SU-DHL-6 (cell line): Measurements from ENCODE around the gene DCTN1.

Experiments used
- H2AFZ ChIP-seq: fragments of 200-600 bp; sonication (generic); 2 replicates; pipeline ENCODE4 v1.6.1; 2014; ENCODE audit warnings: low read depth, mild to moderate bottlenecking, moderate library complexity, mixed read lengths, antibody characterized with exemption, low read length; ENCODE audit not compliant: severe bottlenecking
- H3F3A ChIP-seq: fragments of 200-600 bp; shearing (Covaris generic); 2 replicates; pipeline ENCODE4 v1.6.0; 2016; ENCODE audit warnings: antibody characterized with exemption, mild to moderate bottlenecking; ENCODE audit not compliant: insufficient read depth
- H3K27ac ChIP-seq: fragments of 200-600 bp; sonication (generic); 2 replicates; pipeline ENCODE4 v1.5.1; 2016; ENCODE audit warnings: low read depth, mild to moderate bottlenecking, low read length, moderate library complexity, mixed read lengths
- H3K27me3 ChIP-seq: fragments of 200-600 bp; sonication (generic), shearing (Covaris generic); 2 replicates; pipeline ENCODE4 v1.6.0; 2014; ENCODE audit warnings: mild to moderate bottlenecking, low read length
- H3K36me3 ChIP-seq: fragments of 200-600 bp; sonication (generic); 2 replicates; pipeline ENCODE4 v1.6.1; 2014; ENCODE audit warnings: mild to moderate bottlenecking, low read length, mixed read lengths
- H3K4me2 ChIP-seq: fragments of 300-600, 200-600 bp; shearing (Covaris generic), sonication (generic); 2 replicates; pipeline ENCODE4 v1.6.0; 2014; ENCODE audit warnings: low read length, low read depth, mild to moderate bottlenecking; ENCODE audit not compliant: poor library complexity, severe bottlenecking
- H3K4me3 ChIP-seq: fragments of 200-600 bp; sonication (generic); 2 replicates; pipeline ENCODE4 v1.5.1; 2014; ENCODE audit warnings: antibody characterized with exemption, low read length, mild to moderate bottlenecking, mixed read lengths; ENCODE audit not compliant: insufficient read depth, poor library complexity, severe bottlenecking
- H3K79me2 ChIP-seq: fragments of 200-600 bp; sonication (generic); 2 replicates; pipeline ENCODE4 v1.6.1; 2014; ENCODE audit warnings: mild to moderate bottlenecking, low read length, moderate library complexity; ENCODE audit not compliant: insufficient read depth
- H3K9ac ChIP-seq: fragments of 200-600 bp; sonication (generic); 2 replicates; pipeline ENCODE4 v1.7.0; 2014; ENCODE audit warnings: mild to moderate bottlenecking, low read length
- H3K9me2 ChIP-seq: fragments of 200-600 bp; sonication (generic); replicated peaks from 2 replicates; pipeline ENCODE4 v1.6.1; 2014; ENCODE audit warnings: low read length; ENCODE audit not compliant: insufficient read depth
- H3K9me3 ChIP-seq: fragments of 200-600 bp; sonication (generic); 2 replicates; pipeline ENCODE4 v1.6.1; 2014; ENCODE audit warnings: low read length, mixed read lengths; ENCODE audit not compliant: insufficient read depth
- H4K20me1 ChIP-seq: fragments of 200-600 bp; sonication (generic); 2 replicates; pipeline ENCODE4 v1.6.1; 2014; ENCODE audit warnings: low read depth, mild to moderate bottlenecking, antibody characterized with exemption, low read length, moderate library complexity, mixed read lengths
- EZH2phosphoT487 ChIP-seq: fragments of 200-600 bp; sonication (generic), shearing (Covaris generic); conservative IDR thresholded peaks from 2 replicates; pipeline ENCODE4 v1.6.1; 2018; ENCODE audit warnings: mild to moderate bottlenecking, antibody characterized with exemption, low read length, moderate library complexity, mixed read lengths
- TF ChIP-seq, protein P1 (sequence below): fragments of 200-600 bp; sonication (generic); IDR thresholded peaks from one replicate; pipeline ENCODE4 v1.5.1; 2017; ENCODE audit warnings: antibody characterized with exemption, mild to moderate bottlenecking, low read length, moderate library complexity; ENCODE audit not compliant: insufficient read depth, poor library complexity, severe bottlenecking

Gene DCTN1

DNA sequence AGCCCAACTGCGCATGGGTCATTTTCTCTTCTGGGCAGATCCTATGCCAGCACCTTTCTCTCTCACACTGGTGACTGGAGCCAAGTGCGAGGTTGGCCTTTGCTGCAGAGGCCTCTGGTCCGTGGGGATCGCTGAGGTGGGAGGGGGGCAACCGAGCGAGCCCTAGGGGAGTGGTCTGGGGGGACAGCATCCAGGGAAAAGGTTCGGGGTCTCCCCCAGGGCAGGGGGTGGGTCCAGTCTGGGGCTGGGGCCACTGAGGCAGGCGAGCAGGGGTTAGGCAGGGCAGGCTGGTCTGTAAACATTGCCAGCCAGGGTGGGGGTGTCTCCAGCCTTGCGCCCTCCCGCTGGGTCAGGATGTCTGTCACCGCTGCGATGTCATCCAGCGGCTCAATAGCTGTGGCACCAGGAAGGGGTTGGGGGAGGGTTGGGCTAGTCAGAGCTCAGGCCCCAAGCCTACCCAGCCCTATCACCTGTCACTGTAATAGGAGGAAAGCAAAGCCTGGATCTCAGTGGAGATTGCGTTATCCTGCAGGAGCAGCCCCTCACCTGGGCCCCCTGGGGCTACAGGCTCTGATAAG lies 46.2 kb upstream of the DCTN1 start:
- H2AFZ ChIP-seq: no peak overlapping the region
- H3K9me2 ChIP-seq: no peaks in the 10 kb centered on the region
- H3F3A ChIP-seq: no peaks in the 10 kb centered on the region
- H3K27ac ChIP-seq: no peak overlapping the region
- H3K9ac ChIP-seq: no peak overlapping the region
- H3K79me2 ChIP-seq: no peaks in the 10 kb centered on the region
- no peaks in the 10 kb centered on the region for H4K20me1 ChIP-seq
- H3K36me3 ChIP-seq: no peaks in the 10 kb centered on the region
- no peaks in the 10 kb centered on the region for H3K27me3 ChIP-seq
- no peak overlapping the region for H3K4me3 ChIP-seq
- no peak overlapping the region for H3K4me2 ChIP-seq
- no peaks in the 10 kb centered on the region for H3K9me3 ChIP-seq
- no peak for TF ChIP-seq EZH2phosphoT487
- TF ChIP-seq, protein P1, sequence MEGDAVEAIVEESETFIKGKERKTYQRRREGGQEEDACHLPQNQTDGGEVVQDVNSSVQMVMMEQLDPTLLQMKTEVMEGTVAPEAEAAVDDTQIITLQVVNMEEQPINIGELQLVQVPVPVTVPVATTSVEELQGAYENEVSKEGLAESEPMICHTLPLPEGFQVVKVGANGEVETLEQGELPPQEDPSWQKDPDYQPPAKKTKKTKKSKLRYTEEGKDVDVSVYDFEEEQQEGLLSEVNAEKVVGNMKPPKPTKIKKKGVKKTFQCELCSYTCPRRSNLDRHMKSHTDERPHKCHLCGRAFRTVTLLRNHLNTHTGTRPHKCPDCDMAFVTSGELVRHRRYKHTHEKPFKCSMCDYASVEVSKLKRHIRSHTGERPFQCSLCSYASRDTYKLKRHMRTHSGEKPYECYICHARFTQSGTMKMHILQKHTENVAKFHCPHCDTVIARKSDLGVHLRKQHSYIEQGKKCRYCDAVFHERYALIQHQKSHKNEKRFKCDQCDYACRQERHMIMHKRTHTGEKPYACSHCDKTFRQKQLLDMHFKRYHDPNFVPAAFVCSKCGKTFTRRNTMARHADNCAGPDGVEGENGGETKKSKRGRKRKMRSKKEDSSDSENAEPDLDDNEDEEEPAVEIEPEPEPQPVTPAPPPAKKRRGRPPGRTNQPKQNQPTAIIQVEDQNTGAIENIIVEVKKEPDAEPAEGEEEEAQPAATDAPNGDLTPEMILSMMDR: no peak

DNA sequence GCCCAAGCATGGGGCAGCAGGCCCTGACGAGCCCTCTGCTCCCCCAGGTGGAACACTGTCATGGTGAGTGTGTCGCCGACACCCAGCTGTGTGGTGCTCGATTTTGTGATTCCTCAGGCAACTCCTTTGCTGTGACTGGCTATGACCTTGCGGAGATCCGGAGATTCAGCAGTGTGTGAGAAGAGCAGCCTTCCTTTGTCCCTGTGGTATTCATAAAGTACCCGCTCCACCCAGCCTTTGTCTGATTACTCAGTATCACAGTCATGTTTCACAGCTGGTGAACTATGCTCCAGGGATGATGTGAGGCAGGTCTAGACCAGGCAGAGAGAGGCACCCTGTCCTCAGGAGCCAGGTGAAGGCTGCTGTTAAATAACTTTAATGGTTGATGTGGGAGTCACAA lies 45.4 kb upstream of the DCTN1 start:
- no peak overlapping the region for H2AFZ ChIP-seq
- no peaks in the 10 kb centered on the region for H3F3A ChIP-seq
- H3K27me3 ChIP-seq: no peaks in the 10 kb centered on the region
- no peaks in the 10 kb centered on the region for H3K9me3 ChIP-seq
- H3K9ac ChIP-seq: no peak overlapping the region
- no peaks in the 10 kb centered on the region for H3K79me2 ChIP-seq
- no peak overlapping the region for H3K27ac ChIP-seq
- H4K20me1 ChIP-seq: no peaks in the 10 kb centered on the region
- TF ChIP-seq EZH2phosphoT487: no peak
- no peaks in the 10 kb centered on the region for H3K36me3 ChIP-seq
- H3K9me2 ChIP-seq: no peaks in the 10 kb centered on the region
- H3K4me2 ChIP-seq: no peak overlapping the region
- no peak overlapping the region for H3K4me3 ChIP-seq

DNA sequence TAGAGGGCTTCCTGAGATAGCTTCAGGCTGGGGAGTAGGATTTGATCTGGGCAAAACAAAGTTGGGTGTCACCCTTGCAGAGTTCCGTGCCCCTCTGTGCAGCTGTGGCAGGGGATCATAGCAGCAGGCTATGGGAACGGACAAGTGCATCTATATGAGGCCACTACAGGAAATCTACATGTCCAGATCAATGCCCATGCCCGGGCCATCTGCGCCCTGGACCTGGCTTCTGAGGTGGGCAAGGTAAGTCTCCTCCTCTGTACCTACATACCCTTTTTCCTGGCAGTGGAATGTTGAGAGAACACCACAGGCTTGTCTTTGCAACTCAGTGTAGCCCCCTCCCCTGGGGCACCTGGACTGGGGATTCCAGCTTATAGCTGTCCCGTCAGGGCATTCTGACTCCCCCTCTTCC lies 44.9 kb upstream of the DCTN1 start:
- no peaks in the 10 kb centered on the region for H3K36me3 ChIP-seq
- no peak overlapping the region for H3K27ac ChIP-seq
- H3K79me2 ChIP-seq: no peaks in the 10 kb centered on the region
- no peak overlapping the region for H3K4me3 ChIP-seq
- no peak overlapping the region for H3K4me2 ChIP-seq
- H4K20me1 ChIP-seq: no peaks in the 10 kb centered on the region
- no peaks in the 10 kb centered on the region for H3K27me3 ChIP-seq
- no peaks in the 10 kb centered on the region for H3K9me2 ChIP-seq
- H3K9me3 ChIP-seq: no peaks in the 10 kb centered on the region
- no peak overlapping the region for H2AFZ ChIP-seq
- no peak for TF ChIP-seq EZH2phosphoT487
- TF ChIP-seq, protein P1: no peak
- no peaks in the 10 kb centered on the region for H3F3A ChIP-seq
- H3K9ac ChIP-seq: no peak overlapping the region

DNA sequence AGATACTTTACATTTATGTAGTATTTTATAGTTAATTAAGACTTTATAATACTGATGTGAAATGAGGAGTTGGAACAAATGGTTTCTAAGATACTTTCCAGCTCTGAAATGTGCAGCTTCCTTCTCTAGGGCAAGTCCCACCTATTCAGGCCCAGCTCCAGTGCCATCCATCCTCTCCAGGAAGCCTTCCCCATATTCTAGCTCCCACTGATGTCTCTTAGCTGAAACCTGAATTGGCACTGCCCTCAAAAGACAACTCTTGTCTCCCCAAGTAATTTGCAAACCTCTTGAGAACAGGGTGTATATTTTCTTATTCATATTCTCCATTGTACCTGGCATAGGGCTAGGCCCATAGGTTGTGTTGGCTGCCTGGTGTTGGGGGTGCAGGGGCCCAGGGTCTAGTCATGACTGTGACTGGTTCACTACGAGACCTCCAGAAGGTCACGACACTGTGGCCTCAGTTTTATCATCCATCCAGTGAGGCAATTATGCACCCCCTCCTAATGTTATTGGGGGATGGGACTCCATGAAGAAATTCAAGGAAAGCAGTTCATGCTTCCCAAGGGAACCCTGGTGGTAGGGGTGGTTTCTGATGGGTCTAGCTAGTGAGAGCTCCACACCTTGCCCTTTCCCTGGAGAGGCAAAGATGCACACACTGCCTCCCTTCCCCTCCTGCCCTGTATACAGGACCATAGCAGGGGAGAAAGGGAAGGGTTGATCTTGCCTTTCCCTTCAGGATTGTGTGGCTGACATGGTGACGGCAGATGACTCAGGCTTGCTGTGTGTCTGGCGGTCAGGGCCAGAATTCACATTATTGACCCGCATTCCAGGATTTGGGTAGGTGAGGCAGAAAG lies 44.3 kb upstream of the DCTN1 start:
- TF ChIP-seq, protein P1: no peak
- Histone ChIP-seq H3K9ac (no peak overlapping the region), H3K36me3 (no peaks in the 10 kb centered on the region), H4K20me1 (no peaks in the 10 kb centered on the region), H2AFZ (no peak overlapping the region), H3K79me2 (no peaks in the 10 kb centered on the region), H3K4me3 (no peak overlapping the region), H3K27ac (no peak overlapping the region), H3F3A (no peaks in the 10 kb centered on the region; the same call in 1 of the 2 replicates), H3K27me3 (no peaks in the 10 kb centered on the region), H3K4me2 (no peak overlapping the region), H3K9me3 (no peaks in the 10 kb centered on the region), H3K9me2 (no peaks in the 10 kb centered on the region)
